Mucosa of gallbladder (tissue), 1 donor: ENCODE data around the gene LGI2. TPM values are rescaled to one million over a fixed set of nuclear protein-coding genes. Genes with fewer than 3 reads are reported as not detected.

Source experiments
- DNase-seq: peaks from one replicate; pipeline ENCODE4 v3.0.0-alpha.2; 2020; ENCODE audit warnings: low spot score
- total RNA-seq: library from RNA; stranded (reverse); gene quantifications from one replicate; pipeline ENCODE4 v1.2.1, GENCODE V29; 2021
- donor health status: DM: no; HTN: no; CAD: no.

The LGI2 gene
- total RNA-seq, 1 donor from 2014 or later = 18.4 TPM

- DNase-seq = no peak
Observed at GRCh38 chr4:24995346-24995919, 35.3 kb downstream of the LGI2 start.

- no peak for DNase-seq
Observed at GRCh38 chr4:24993551-24994080, 37.1 kb downstream of the LGI2 start.

- no peak for DNase-seq
Observed at GRCh38 chr4:24992968-24993367, 37.8 kb downstream of the LGI2 start.

GRCh38 chr4:24991015-24991414 is 39.7 kb downstream of the LGI2 start:
- DNase-seq = no peak

- DNase-seq = no peak
Observed at GRCh38 chr4:24989327-24989726, 41.4 kb downstream of the LGI2 start.

GRCh38 chr4:24988776-24989175 is 42.0 kb downstream of the LGI2 start:
- DNase-seq = no peak

GRCh38 chr4:24984602-24985532 is 45.9 kb downstream of the LGI2 start:
- DNase-seq = no peak

- no peak for DNase-seq
Observed at GRCh38 chr4:24980740-24981139, 50.0 kb downstream of the LGI2 start.

GRCh38 chr4:24980064-24980690 is 50.6 kb downstream of the LGI2 start:
- peak; percentile 61 for DNase-seq

GRCh38 chr4:24979554-24979953 is 51.2 kb downstream of the LGI2 start:
- DNase-seq = peak; percentile 65

- DNase-seq = no peak
Observed at GRCh38 chr4:24978291-24979075, 52.3 kb downstream of the LGI2 start.

GRCh38 chr4:24975510-24975909 is 55.2 kb downstream of the LGI2 start:
- no peak for DNase-seq

- no peak for DNase-seq
Observed at GRCh38 chr4:24973747-24974601, 56.8 kb downstream of the LGI2 start.

GRCh38 chr4:24973404-24973746 is 57.4 kb downstream of the LGI2 start:
- DNase-seq = no peak

- DNase-seq = peak; percentile 69
Observed at GRCh38 chr4:24971192-24971591, 59.6 kb downstream of the LGI2 start.

- DNase-seq = no peak
Observed at GRCh38 chr4:24970635-24971034, 60.1 kb downstream of the LGI2 start.

- no peak for DNase-seq
Observed at GRCh38 chr4:24970191-24970590, 60.6 kb downstream of the LGI2 start.

GRCh38 chr4:24969486-24969885 is 61.3 kb downstream of the LGI2 start:
- DNase-seq = no peak

- no peak for DNase-seq
Observed at GRCh38 chr4:24968992-24969391, 61.8 kb downstream of the LGI2 start.

GRCh38 chr4:24968278-24968677 is 62.5 kb downstream of the LGI2 start:
- no peak for DNase-seq

GRCh38 chr4:24967346-24967745 is 63.4 kb downstream of the LGI2 start:
- DNase-seq = no peak
